ENCODE measurements around the gene EVI5L.

The EVI5L gene

DNA sequence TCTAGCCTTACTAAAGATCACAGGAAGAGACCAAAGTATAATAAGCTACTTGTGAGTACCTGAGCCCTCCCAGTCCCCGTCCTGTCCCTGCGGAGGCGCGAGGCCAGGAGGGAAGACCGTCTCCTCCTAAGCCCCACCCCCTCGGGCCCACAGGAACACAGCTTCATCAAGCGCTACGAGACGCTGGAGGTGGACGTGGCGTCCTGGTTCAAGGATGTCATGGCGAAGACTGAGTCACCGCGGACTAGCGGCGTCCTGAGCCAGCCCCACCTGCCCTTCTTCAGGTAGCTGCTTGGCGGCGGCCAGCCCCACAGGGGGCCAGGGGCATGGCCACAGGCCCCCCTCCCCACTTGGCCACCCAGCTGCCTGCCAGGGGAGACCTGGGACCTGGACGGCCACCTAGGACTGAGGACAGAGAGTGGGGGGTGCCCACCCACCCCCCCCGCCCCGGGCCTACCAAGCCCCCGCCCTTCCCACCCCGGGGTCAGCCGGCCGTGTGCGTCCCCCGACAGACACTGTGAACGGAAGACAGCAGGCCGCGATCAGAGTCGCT, 82.2 kb downstream of the EVI5L start:
- in situ Hi-C loops (cut with HindIII; ENCODE audit: low pct_ligation_motif_present, low sequenced_read_pairs): no loop called here
- TF ChIP-seq, protein P1, sequence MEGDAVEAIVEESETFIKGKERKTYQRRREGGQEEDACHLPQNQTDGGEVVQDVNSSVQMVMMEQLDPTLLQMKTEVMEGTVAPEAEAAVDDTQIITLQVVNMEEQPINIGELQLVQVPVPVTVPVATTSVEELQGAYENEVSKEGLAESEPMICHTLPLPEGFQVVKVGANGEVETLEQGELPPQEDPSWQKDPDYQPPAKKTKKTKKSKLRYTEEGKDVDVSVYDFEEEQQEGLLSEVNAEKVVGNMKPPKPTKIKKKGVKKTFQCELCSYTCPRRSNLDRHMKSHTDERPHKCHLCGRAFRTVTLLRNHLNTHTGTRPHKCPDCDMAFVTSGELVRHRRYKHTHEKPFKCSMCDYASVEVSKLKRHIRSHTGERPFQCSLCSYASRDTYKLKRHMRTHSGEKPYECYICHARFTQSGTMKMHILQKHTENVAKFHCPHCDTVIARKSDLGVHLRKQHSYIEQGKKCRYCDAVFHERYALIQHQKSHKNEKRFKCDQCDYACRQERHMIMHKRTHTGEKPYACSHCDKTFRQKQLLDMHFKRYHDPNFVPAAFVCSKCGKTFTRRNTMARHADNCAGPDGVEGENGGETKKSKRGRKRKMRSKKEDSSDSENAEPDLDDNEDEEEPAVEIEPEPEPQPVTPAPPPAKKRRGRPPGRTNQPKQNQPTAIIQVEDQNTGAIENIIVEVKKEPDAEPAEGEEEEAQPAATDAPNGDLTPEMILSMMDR (IDR thresholded peaks at IDR 0.05; ENCODE audit: low read depth, low read length, missing control alignments): no peak
- Histone ChIP-seq H3K27ac (no peak overlapping the region), H3K36me3 (replicated peaks) (peaks cover 24% of the 10 kb centered on the region), H3K4me3 (ENCODE audit: low read depth, low read length) (no peak overlapping the region), H3K27me3 (replicated peaks) (peaks cover 13% of the 10 kb centered on the region)
- no peak for DNase-seq

DNA sequence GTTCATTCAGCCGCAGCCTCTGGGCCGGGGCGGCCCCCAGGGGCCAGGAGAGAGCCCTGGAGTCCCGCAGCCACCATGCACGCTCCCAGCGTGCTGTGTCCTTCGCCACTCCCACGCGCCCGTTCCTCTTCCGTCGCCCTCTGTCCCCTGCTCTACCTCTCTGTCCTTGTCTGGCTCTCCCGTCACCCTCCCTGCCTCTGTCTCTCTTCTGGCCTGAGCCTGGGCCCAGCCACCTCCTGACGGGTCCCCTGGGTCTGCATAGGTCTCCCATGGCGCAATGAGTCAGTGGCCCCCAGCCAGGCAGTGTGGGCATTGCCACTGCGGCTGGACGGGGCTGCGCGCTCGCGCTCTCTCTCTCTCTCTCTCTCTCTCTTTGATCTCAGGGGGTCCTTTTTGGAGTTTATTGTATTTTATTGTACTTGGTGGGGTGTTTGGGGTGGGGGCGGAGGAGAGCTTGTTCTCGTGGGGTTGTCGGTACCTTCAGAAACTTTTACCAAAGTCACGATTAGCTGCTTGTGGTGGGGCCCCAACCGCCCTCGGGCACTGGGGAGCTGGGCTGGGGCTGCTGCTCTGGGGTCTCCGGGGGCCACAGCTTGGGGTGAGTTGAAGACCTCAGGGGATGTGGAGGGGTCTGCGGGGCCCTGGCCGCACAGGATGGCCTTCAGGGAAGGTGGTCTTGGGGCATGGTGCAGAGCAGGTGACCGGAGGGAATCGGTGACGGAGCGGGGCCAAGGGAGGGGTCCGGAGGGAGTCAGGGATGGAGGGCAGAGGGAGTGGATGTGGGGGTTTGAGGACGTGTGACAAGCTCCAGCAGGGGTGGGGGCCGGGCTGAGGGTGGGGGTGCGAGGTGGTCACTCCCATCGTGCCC, 82.9 kb downstream of the EVI5L start:
- Histone ChIP-seq H3K27ac (no peak overlapping the region), H3K36me3 (replicated peaks) (peaks cover 24% of the 10 kb centered on the region), H3K4me3 (ENCODE audit: low read depth, low read length) (no peak overlapping the region), H3K27me3 (replicated peaks) (peaks cover 14% of the 10 kb centered on the region)
- DNase-seq: no peak
- in situ Hi-C loops (cut with HindIII; ENCODE audit: low pct_ligation_motif_present, low sequenced_read_pairs): no loop called here
- TF ChIP-seq, protein P1 (IDR thresholded peaks at IDR 0.05; ENCODE audit: low read depth, low read length, missing control alignments): no peak

DNA sequence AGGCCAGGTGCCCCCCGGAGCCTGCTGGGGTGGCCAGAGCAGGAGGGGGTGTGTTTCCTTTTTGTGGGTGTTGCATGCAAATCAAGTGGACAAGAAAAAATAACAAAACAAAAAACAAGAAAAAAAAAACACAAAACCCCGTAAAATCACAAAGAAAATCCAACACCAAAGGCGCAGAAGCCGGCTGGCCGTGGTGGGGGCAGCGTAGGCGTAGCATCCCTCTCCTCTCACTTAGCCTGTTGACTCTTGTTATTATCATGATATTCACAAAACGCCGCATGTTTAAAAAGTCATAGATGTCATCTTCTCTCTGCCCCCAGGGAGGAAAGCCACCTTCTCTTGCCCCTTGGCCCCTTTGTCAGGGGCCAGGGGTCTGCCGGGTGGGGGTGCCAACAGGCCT, 83.6 kb downstream of the EVI5L start:
- Histone ChIP-seq H3K27ac (no peak overlapping the region), H3K36me3 (replicated peaks) (peaks cover 24% of the 10 kb centered on the region), H3K27me3 (replicated peaks) (peaks cover 14% of the 10 kb centered on the region), H3K4me3 (ENCODE audit: low read depth, low read length) (no peak overlapping the region)
- no peak for DNase-seq
- in situ Hi-C loops (cut with HindIII; ENCODE audit: low pct_ligation_motif_present, low sequenced_read_pairs): no loop called here
- TF ChIP-seq, protein P1 (IDR thresholded peaks at IDR 0.05; ENCODE audit: low read depth, low read length, missing control alignments): no peak

DNA sequence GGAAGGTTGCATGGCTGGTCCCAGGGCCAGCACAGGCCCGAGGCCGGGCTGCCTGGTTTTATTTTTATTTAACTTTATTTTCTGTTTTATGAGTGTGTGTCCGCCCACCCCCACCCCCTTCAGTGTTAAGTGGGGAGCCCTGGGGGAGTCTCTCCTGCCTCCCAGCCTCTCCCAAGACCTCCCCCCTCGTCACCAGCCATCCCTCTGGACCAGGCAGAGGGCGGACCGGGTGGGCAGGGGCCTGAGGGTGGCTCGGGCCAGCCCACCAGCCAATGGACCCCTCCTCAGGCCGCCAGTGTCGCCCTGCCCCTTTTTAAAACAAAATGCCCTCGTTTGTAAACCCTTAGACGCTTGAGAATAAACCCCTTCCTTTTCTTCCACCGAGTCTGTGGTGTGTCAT, 84.1 kb downstream of the EVI5L start:
- no peak overlapping the region for H3K27ac ChIP-seq
- in situ Hi-C loops (cut with HindIII; ENCODE audit: low pct_ligation_motif_present, low sequenced_read_pairs): no loop called here
- H3K36me3 ChIP-seq (replicated peaks): peaks cover 24% of the 10 kb centered on the region
- TF ChIP-seq, protein P1 (IDR thresholded peaks at IDR 0.05; ENCODE audit: low read depth, low read length, missing control alignments): no peak
- H3K4me3 ChIP-seq (ENCODE audit: low read depth, low read length): no peak overlapping the region
- no peak for DNase-seq
- H3K27me3 ChIP-seq (replicated peaks): peaks cover 14% of the 10 kb centered on the region
